ENCODE results near the gene FCGR2B.
"Not testable (repeated sequence)": the region's sequence is repeated elsewhere in the genome, so short reads cannot be mapped to it uniquely, and the experiment has no call there.

FCGR2B gene

GRCh38 chr1:161643481-161644208 lies 19.3 kb upstream of the FCGR2B start:
- FAIRE-seq; DNase-seq (ENCODE audit: insufficient read length, low spot score): not testable (repeated sequence)

- FAIRE-seq: peak; percentile 51
- not testable (repeated sequence) for DNase-seq (ENCODE audit: insufficient read length, low spot score)
These were observed 18.1 kb upstream of the FCGR2B start for GRCh38 chr1:161644855-161645254.

GRCh38 chr1:161647507-161648360 lies 15.2 kb upstream of the FCGR2B start:
- TF ChIP-seq CTCF (IDR thresholded peaks at IDR 0.05; ENCODE audit: insufficient read depth, missing control alignments): peak; percentile 19
- FAIRE-seq: peak; percentile 16
- not testable (repeated sequence) for DNase-seq (ENCODE audit: insufficient read length, low spot score)

- not testable (repeated sequence) for FAIRE-seq; DNase-seq (ENCODE audit: insufficient read length, low spot score)
These were observed 9.4 kb upstream of the FCGR2B start for GRCh38 chr1:161653541-161653940.

- FAIRE-seq; DNase-seq (ENCODE audit: insufficient read length, low spot score): not testable (repeated sequence)
These were observed 9.0 kb upstream of the FCGR2B start for GRCh38 chr1:161653971-161654370.

GRCh38 chr1:161658524-161658923 lies 4.4 kb upstream of the FCGR2B start:
- not testable (repeated sequence) for DNase-seq (ENCODE audit: insufficient read length, low spot score); FAIRE-seq

GRCh38 chr1:161661660-161662311 lies 1.2 kb upstream of the FCGR2B start:
- DNase-seq (ENCODE audit: insufficient read length, low spot score); FAIRE-seq: not testable (repeated sequence)

- FAIRE-seq; DNase-seq (ENCODE audit: insufficient read length, low spot score): not testable (repeated sequence)
These were observed 626 bp downstream of the FCGR2B start for GRCh38 chr1:161663569-161663968.

GRCh38 chr1:161664689-161665088 lies 1.7 kb downstream of the FCGR2B start:
- not testable (repeated sequence) for DNase-seq (ENCODE audit: insufficient read length, low spot score); FAIRE-seq

GRCh38 chr1:161671045-161672020 lies 8.4 kb downstream of the FCGR2B start:
- DNase-seq (ENCODE audit: insufficient read length, low spot score); FAIRE-seq: not testable (repeated sequence)

GRCh38 chr1:161673437-161673836 lies 10.5 kb downstream of the FCGR2B start:
- DNase-seq (ENCODE audit: insufficient read length, low spot score); FAIRE-seq: not testable (repeated sequence)

- not testable (repeated sequence) for DNase-seq (ENCODE audit: insufficient read length, low spot score); FAIRE-seq
These were observed 11.5 kb downstream of the FCGR2B start for GRCh38 chr1:161674447-161674846.

- FAIRE-seq: not testable (repeated sequence)
These were observed 12.0 kb downstream of the FCGR2B start for GRCh38 chr1:161674908-161675307.

More at GRCh38 chr1:161674908-161675307, 12.0 kb downstream of the FCGR2B start:
- DNase-seq (ENCODE audit: insufficient read length, low spot score): not testable (repeated sequence)
